Measurements from ENCODE around the gene HSDL1.

HSDL1 gene

DNA sequence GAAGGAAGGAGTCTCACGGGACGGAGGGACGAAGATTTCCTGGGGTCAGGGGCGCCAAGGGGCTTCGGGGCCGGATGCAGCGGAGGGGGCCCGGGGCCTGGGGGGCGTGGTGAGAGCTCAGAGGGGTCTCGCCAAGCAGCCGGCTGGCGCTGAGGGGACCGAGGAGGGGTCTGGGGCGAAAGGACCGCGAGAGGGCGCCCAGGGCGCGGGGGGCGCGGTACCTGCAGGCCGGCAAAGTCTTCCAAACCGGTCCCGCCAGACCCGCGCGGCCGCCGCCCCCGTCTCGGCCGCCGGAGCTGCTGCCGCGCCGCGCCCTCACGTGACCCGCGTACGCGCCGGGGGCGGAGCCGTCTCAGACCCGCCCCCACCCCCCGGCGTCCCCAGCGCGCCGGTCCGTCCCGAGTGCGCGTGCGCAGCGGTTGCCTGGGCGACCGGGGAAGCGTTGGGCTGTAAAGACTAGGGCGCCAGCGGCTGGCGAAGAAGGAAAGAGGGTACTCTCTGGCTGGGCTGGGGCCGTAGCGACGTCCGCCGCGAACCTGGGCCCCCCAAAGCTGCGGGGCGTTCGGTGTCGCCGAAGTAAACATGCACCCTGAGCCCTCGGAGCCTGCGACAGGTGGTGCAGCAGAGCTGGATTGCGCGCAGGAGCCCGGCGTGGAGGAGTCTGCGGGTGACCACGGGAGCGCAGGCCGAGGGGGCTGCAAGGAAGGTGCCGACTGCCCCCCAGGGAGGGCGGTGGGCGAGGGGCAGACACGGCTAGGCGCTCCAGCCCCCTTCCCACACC lies at the start of gene HSDL1, which contains the start of gene DNAAF1:
HSDL1 (minus strand) TSS at position 319 of the 781 bp plus-strand sequence. CDS start 13,856 bp downstream, outside the sequence.
DNAAF1 (plus strand) TSS at position 450 of the 781 bp plus-strand sequence; CDS start at position 583, 133 bp downstream.
- peak; percentile 86 to 96 (median 93) for DNase-seq

- DNase-seq = no peak
Measured at GRCh38 chr16:84194018-84194417, 49.0 kb upstream of the HSDL1 start.

DNA sequence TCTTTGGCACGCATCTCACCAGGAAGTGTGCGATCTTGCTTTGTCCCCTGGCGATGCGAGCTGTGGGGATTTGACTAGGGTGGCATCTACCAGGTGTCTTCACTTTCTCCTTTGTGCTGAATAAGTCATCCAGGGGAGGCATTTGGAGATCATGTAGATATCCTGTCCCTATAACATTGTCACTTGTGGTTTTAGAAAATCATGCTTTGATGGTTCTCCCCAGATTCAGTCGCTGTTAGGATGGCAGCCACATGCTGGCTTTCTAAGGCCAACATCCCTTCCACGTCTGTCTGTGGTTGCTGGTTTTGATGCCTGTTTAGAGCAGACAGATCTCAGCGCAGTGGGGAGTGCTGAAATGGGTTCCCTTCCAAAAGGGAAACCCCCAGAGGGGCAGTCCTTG lies 48.5 kb upstream of the HSDL1 start:
- DNase-seq = peak in 2 of 6 experiments; percentile 18 to 20

DNA sequence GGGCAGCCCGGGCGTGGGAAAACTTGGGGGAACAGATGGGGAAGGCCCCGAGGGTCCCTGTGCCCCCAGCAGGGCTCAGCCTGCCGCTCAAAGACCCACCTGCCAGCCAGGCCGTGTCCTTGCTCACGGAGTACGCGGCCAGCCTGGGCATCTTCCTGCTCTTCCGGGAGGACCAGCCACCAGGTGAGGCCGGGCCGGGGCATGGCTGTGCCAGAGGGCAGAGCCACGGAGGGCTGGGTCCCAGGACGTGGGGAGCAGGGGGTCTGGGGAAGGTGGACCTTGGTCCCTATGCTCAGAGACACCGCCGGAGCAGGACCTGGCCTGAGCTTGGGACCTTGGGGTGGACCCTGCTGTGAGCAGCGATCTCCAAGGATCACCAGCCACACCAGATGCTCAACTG lies 46.5 kb upstream of the HSDL1 start:
- DNase-seq = no peak

GRCh38 chr16:84190731-84191388 lies 45.9 kb upstream of the HSDL1 start, which contains the start of gene ADAD2:
Gene ADAD2 (plus strand): TSS chr16:84191157. CDS start chr16:84191231, 74 bp downstream.
- DNase-seq = no peak

- peak; percentile 72 to 90 (median 85) for DNase-seq
Measured at GRCh38 chr16:84186685-84187437, 41.9 kb upstream of the HSDL1 start, which contains the start of gene TAF1C. Gene TAF1C (minus strand): TSS chr16:84187057. CDS start chr16:84184988, 2,069 bp downstream.

DNA sequence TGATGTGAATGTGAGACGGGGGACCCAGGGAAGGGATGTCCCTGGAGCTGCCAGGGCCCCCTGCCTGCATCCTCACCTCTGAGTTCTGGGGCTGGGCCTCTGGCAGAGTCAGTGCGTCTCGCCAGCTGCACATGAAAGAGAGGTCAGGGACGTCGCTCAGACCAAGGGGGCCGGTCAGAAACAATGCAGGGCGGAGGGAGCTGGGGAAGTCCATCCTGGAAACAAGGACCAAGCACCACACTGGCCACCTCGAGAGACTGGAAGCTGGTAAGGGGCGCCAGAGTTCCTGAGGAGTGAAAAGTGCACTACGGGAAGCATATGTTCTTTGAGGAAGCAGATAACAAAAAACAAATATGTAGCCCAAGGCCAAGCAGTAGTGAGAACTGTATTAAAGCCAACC lies 39.8 kb upstream of the HSDL1 start:
- no peak for DNase-seq

- no peak for DNase-seq
Measured at GRCh38 chr16:84183911-84184591, 39.1 kb upstream of the HSDL1 start.

- no peak for DNase-seq
Measured at GRCh38 chr16:84183572-84183875, 38.5 kb upstream of the HSDL1 start.

- DNase-seq = no peak
Measured at GRCh38 chr16:84182680-84183571, 37.9 kb upstream of the HSDL1 start.

DNA sequence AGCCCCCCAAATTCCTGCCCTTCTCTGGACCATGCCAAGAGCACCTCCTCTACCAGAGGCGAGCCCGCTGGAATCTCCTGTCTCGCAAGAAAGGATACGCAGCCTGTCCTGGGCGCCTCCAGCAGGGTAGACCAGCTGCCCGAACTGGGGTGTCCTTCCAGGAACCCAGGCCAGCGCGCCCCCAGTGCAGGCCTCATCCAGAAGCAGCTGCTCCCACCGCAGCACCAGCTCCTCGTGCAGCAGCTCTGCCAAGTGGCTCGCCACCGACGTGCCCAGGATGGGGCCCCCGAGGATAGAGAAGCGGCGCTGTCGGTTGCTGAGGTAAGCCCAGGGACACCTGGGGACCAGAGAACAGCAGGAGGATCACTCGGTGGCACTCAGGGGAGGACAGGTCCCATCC lies 37.1 kb upstream of the HSDL1 start:
- no peak for DNase-seq

DNA sequence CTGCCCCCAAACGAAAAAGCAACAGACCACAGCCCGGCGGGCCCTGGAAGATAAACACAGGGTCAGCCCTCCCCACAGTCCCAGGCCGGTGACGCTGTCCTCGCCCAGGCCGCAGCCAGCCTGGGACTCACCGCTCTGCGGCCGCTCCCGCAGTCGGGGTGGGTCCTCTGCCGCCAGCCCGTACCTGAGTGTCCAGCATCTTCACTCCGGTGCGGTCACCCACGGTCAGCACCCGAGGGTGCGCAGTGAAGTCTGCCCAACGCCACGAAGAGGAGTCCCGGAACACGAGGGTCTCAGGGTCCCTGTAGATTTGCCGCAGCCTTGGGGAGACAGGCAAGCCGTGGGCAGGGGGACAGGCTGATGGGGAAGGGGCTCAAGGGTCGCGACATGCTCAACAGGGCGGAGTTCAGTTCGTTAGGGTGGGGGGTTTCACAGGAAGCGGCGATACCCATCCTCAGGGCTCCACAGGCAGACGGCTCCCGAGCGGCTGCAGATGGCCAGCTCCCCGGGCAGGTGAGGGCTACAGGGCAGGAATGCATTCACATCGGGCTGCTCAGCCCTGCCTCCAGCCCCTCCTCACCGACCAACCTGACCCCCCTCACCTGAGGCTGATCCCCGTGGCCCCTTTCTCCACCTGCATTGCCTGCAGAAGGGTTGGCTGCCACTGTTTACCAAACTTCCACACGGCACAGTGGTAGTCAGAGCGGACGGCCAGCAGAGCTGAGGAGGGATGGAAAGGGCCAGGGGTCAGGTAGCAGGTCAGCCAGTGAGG lies 36.4 kb upstream of the HSDL1 start:
- DNase-seq = no peak

DNA sequence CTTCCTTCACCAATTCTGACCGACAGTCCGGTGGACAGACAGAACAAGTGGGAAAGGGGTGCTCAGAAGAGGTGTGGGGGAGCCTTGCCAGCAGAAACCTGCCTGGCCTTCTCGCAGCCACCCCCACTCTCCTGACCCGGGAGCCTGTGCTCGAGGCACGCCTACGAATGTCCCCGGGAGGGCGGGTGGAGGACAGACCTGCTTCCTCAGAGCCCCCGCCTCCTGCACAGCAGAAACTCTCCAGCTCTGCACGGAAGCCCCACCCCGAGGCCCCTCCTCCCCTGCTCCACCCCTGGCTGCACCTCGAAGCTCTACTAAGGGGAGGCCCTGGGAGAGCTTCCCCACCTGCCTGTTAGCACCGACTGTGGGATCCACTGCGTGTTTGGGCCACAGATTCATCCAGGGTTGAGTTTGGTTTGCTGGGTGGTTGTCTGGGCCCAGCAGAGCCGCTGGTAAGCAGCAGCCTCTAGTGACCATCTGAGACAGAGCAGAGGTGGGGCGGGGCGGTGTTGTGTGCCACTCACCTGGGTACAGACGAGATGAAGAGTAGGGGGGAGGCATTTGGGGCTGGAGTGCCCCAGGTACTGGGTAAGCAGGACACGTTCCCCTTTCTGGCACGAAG lies 35.7 kb upstream of the HSDL1 start:
- DNase-seq = no peak

DNA sequence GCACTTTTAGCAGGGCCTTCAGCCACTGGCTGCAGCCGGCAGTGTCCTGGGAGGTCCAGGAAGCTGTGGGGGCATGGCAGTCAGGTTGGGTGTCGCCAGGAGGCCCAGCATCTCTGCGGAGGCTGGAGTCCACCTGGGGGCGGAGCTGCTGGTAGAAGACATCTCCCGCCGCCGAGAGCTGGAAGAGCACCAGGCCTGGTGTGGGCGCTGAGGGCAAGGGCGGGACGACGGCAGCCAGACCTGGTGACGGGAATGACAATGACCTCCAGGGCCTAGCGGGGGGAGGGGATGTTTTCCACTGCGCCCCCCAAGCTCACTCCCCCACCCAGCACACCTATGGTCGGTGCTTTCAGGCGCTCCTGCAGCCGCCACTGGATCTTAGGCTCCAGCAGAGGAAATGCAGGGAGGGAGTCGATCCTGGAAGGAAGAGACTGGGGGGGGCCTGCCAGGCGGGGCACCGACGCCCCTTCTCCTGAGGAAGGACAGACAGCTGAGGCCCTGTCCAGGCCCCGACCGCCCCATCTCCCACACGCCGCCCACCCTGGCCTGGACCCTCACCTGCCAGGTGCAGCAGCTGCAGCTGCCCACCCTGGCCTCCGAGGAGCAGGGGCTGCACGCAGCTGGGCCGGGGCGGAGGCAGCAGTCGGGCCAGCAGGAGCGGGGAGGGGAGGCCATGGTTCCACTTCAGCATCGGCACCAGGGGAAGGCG lies 34.8 kb upstream of the HSDL1 start:
- no peak for DNase-seq

GRCh38 chr16:84178892-84179611 lies 34.1 kb upstream of the HSDL1 start:
- no peak for DNase-seq

DNA sequence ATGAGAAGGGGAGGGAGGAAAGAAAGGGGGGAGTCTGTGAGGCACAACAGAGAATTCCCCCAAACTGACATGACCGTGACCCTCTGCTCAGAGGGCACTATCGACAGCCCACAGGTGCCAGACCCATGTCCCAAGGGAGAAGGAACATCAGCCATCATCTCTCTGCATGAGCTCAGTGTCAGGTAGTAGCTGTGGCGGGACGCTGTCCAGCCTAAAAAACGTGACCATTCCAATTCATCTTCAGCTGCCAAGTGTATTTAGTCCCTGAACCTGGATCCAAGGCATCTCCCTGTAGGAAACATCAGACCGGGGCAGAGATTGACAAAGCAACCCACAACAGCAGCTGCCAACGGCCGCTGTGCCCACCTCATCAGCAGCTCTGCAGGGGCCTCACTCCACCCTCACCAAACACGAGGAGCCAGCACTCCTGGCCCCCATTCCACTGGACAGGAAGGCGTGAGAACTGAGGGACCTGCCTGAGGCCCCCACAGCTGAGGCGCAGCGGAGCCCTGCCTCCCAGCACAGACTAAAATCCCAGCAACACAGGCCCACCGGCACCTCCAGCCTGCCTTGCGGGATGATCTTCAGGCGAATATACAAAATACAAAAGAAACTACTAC lies 33.3 kb upstream of the HSDL1 start:
- DNase-seq = no peak

DNA sequence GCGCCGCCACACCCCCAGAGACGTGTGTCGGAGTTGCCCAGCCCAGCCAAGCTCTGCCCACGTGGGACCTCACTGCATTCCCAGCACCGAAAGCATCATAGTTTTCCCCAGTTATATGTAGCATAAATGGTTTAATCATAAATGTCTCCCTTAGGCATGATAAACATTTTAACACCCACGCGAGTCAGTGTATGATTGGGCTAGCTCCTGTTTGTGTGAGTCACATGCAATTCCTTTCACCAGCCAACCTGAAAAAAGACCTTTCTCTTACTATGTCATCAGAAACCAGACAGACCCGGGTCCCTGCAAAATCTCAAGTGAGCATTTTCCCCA lies 32.7 kb upstream of the HSDL1 start:
- no peak for DNase-seq

DNA sequence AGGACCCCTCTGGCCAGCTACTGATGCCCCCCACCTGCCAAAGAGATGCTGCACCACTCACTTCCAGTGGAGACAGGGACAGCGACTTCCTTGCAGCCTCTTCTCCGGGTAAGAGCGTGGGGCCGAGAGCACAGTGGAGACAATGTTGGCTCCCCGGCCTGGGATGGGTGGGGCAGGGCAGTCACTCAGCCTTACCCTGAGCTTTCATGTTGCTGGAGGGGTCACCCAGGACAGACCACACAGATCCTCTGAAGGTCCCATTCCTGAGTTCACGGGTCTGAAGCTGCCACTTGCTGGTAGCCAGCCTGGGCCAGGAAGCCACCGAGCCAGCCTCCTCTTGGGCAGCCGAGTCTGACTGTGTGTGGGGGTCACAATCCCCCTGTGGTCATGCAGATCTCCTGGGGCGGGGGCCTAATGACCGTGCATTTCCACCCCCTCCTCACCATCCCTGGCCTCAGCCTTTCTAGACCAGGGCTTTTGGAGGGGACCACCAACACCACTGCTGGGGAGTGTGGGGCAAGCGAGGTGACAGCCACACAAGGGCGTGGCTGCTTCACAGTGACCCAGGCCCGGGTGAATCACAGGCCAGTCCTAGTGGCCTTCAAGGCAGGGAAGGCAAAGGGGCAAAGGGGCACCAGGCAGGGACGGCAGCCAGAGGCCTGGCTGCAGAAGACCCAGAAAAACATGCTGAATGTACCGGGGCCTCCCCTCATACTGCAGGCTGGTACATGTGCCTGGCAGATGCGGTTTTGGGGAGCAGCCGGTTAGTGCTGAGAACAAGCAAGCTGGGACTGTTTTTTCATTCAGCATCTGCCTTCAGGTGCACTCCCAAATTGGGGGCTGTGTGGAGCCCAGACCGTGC lies 31.4 kb upstream of the HSDL1 start:
- no peak for DNase-seq

All from stimulated activated naive CD4-positive, alpha-beta T cell (primary cell).